Stimulated activated naive CD8-positive, alpha-beta T cell treated with anti-CD3 and anti-CD28 coated beads, Interleukin-15, amount 100 ng/mL, for 72 hours (primary cell): ENCODE data around the gene PTPRG.

ENCODE experiments used
- ATAC-seq: fragments of 150-1000 bp; cut with Tn5 transposase; 2 replicates; pipeline ENCODE4 v1.10.0; 2021; ENCODE audit warnings: mild to moderate bottlenecking, moderate library complexity
- DNase-seq, 2 donors: peaks; one replicate each; pipeline ENCODE4 v3.0.0; 2021 to 2022
- H3K27ac Mint-ChIP-seq, 2 donors: one replicate each; pipeline ENCODE4 v1.8.0; 2022; ENCODE audit warnings: mild to moderate bottlenecking in 2 of 2, mixed read lengths in 2 of 2, moderate library complexity in 2 of 2
- H3K27me3 Mint-ChIP-seq: one replicate; pipeline ENCODE4 v1.8.0; 2022; ENCODE audit warnings: mixed read lengths
- H3K4me1 Mint-ChIP-seq: one replicate; pipeline ENCODE4 v1.8.0; 2022; ENCODE audit warnings: mild to moderate bottlenecking, mixed read lengths
- H3K4me3 Mint-ChIP-seq, 2 donors: one replicate each; pipeline ENCODE4 v1.8.0; 2022; ENCODE audit warnings: mild to moderate bottlenecking in 2 of 2, mixed read lengths in 2 of 2, moderate library complexity in 1 of 2
- H3K9me3 Mint-ChIP-seq, 2 donors: one replicate each; pipeline ENCODE4 v1.8.0; 2022; ENCODE audit warnings: mixed read lengths in 2 of 2

The PTPRG gene

GRCh38 chr3:61639991-61640390 is 78.6 kb downstream of the PTPRG start:
- no peak overlapping the region for H3K27ac Mint-ChIP-seq
- no peaks in the 10 kb centered on the region for H3K9me3 Mint-ChIP-seq
- peaks cover 15% of the 10 kb centered on the region for H3K27me3 Mint-ChIP-seq
- ATAC-seq (no peak), DNase-seq (no peak)
- H3K4me3 Mint-ChIP-seq, result no peak overlapping the region
- H3K4me1 Mint-ChIP-seq, result no peaks in the 10 kb centered on the region

- Mint-ChIP-seq H3K9me3 (no peaks in the 10 kb centered on the region), H3K4me1 (no peaks in the 10 kb centered on the region), H3K27ac (no peak overlapping the region), H3K4me3 (no peak overlapping the region), H3K27me3 (peaks cover 15% of the 10 kb centered on the region)
- ATAC-seq, result no peak
- DNase-seq, result no peak
Observed at GRCh38 chr3:61645148-61645547, 83.8 kb downstream of the PTPRG start.

- no peak overlapping the region for H3K4me3 Mint-ChIP-seq
- H3K4me1 Mint-ChIP-seq, result no peaks in the 10 kb centered on the region
- H3K27me3 Mint-ChIP-seq, result peaks cover 15% of the 10 kb centered on the region
- H3K9me3 Mint-ChIP-seq, result no peaks in the 10 kb centered on the region
- no peak for ATAC-seq
- no peak for DNase-seq
- no peak overlapping the region for H3K27ac Mint-ChIP-seq
Observed at GRCh38 chr3:61646360-61646759, 85.0 kb downstream of the PTPRG start.

- no peak overlapping the region for H3K4me3 Mint-ChIP-seq
- H3K9me3 Mint-ChIP-seq, result no peaks in the 10 kb centered on the region
- ATAC-seq (no peak), DNase-seq (no peak)
- H3K27ac Mint-ChIP-seq, result no peak overlapping the region
- no peaks in the 10 kb centered on the region for H3K4me1 Mint-ChIP-seq
- H3K27me3 Mint-ChIP-seq, result peaks cover 14% of the 10 kb centered on the region
Observed at GRCh38 chr3:61646851-61647525, 85.6 kb downstream of the PTPRG start.

GRCh38 chr3:61648481-61648880 is 87.1 kb downstream of the PTPRG start:
- Mint-ChIP-seq H3K9me3 (no peaks in the 10 kb centered on the region), H3K4me3 (no peak overlapping the region), H3K27me3 (no peaks in the 10 kb centered on the region), H3K4me1 (no peaks in the 10 kb centered on the region), H3K27ac (no peak overlapping the region)
- no peak for ATAC-seq
- no peak for DNase-seq

DNA sequence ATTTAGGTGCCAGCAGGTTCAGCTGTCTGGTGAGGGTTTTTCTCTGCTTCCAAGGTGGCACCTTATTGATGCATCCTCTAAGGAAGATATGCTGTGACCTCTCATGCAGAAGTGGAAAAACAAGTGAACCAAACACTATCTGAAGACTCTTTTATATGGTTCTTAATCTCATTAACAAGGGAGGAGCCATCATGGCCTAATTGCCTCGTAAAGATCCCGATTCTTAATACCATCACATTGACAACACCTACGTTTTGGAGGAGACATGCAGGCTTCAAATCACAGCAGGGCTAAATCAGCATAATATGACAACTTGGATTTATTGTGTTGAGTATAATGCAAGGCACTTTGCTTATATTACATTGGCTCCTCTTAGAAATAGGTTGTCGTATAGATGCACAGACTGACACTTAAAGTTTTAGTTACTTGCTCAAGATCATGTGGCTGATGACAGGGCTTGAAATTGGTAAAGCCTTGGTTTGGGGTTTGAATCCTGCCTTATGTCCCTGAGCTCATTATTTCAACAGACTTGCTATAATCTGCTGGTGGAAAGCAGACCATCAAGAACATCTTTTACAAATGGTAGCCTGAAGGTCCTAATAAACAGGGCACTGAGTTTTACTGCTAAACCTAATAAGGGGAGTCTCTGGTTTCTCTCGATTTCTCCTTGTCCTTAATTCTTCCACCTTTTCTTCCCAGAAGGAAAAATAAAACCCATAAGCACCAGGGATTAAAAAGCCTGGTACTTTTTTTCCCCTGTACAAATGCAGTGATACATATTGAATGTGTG is 88.2 kb downstream of the PTPRG start:
- no peaks in the 10 kb centered on the region for H3K9me3 Mint-ChIP-seq
- no peaks in the 10 kb centered on the region for H3K4me1 Mint-ChIP-seq
- H3K4me3 Mint-ChIP-seq, result no peak overlapping the region
- no peak for ATAC-seq
- no peak overlapping the region for H3K27ac Mint-ChIP-seq
- DNase-seq, result no peak
- H3K27me3 Mint-ChIP-seq, result no peaks in the 10 kb centered on the region

GRCh38 chr3:61650276-61650675 is 88.9 kb downstream of the PTPRG start:
- H3K27me3 Mint-ChIP-seq, result no peaks in the 10 kb centered on the region
- no peak overlapping the region for H3K27ac Mint-ChIP-seq
- H3K4me1 Mint-ChIP-seq, result no peaks in the 10 kb centered on the region
- H3K4me3 Mint-ChIP-seq, result no peak overlapping the region
- ATAC-seq (no peak), DNase-seq (no peak)
- H3K9me3 Mint-ChIP-seq, result no peaks in the 10 kb centered on the region

- ATAC-seq (no peak), DNase-seq (no peak)
- no peak overlapping the region for H3K27ac Mint-ChIP-seq
- H3K9me3 Mint-ChIP-seq, result no peaks in the 10 kb centered on the region
- no peaks in the 10 kb centered on the region for H3K4me1 Mint-ChIP-seq
- no peak overlapping the region for H3K4me3 Mint-ChIP-seq
- H3K27me3 Mint-ChIP-seq, result no peaks in the 10 kb centered on the region
Observed at GRCh38 chr3:61650719-61651410, 89.5 kb downstream of the PTPRG start.

- H3K4me3 Mint-ChIP-seq, result no peak overlapping the region
- H3K27me3 Mint-ChIP-seq, result no peaks in the 10 kb centered on the region
Observed at GRCh38 chr3:61657689-61658088, 96.3 kb downstream of the PTPRG start.

GRCh38 chr3:61662861-61663260 is 101.5 kb downstream of the PTPRG start:
- DNase-seq, result no peak
- Mint-ChIP-seq H3K4me1 (no peaks in the 10 kb centered on the region), H3K4me3 (no peak overlapping the region), H3K27ac (no peak overlapping the region), H3K27me3 (no peaks in the 10 kb centered on the region), H3K9me3 (no peaks in the 10 kb centered on the region)
- ATAC-seq, result no peak

More at GRCh38 chr3:61657689-61658088, 96.3 kb downstream of the PTPRG start:
- no peak for DNase-seq
- Mint-ChIP-seq H3K27ac (no peak overlapping the region), H3K9me3 (no peaks in the 10 kb centered on the region), H3K4me1 (no peaks in the 10 kb centered on the region)
- ATAC-seq, result no peak

GRCh38 chr3:61663356-61664104 is 102.2 kb downstream of the PTPRG start:
- Mint-ChIP-seq H3K9me3 (no peaks in the 10 kb centered on the region), H3K27me3 (no peaks in the 10 kb centered on the region), H3K4me3 (no peak overlapping the region), H3K27ac (no peak overlapping the region), H3K4me1 (no peaks in the 10 kb centered on the region)
- DNase-seq (no peak), ATAC-seq (no peak)

- Mint-ChIP-seq H3K27me3 (no peaks in the 10 kb centered on the region), H3K9me3 (no peaks in the 10 kb centered on the region), H3K27ac (no peak overlapping the region), H3K4me3 (no peak overlapping the region), H3K4me1 (no peaks in the 10 kb centered on the region)
- DNase-seq, result no peak
- no peak for ATAC-seq
Observed at GRCh38 chr3:61664105-61664482, 102.7 kb downstream of the PTPRG start.

DNA sequence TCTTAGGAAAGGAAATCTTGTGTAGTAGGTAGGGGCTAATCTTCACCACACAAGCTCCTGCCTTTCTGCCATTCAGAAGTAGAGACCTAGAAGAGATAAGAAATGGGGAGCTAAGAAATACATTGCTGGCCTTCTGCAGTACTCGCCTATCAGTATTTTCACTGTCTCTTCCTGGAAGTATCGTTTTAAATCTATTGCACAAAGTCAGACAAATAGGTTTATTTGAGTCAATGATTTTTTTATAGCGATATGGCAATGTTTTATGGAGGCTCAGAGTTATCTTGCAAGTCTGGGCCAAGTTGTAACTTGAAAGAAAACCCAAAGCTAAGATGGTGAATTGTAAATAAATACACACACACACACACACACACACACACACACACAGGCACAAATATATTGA is 103.8 kb downstream of the PTPRG start:
- no peak for ATAC-seq
- Mint-ChIP-seq H3K4me3 (no peak overlapping the region), H3K27ac (no peak overlapping the region), H3K27me3 (no peaks in the 10 kb centered on the region), H3K9me3 (no peaks in the 10 kb centered on the region), H3K4me1 (no peaks in the 10 kb centered on the region)
- DNase-seq, result no peak

DNA sequence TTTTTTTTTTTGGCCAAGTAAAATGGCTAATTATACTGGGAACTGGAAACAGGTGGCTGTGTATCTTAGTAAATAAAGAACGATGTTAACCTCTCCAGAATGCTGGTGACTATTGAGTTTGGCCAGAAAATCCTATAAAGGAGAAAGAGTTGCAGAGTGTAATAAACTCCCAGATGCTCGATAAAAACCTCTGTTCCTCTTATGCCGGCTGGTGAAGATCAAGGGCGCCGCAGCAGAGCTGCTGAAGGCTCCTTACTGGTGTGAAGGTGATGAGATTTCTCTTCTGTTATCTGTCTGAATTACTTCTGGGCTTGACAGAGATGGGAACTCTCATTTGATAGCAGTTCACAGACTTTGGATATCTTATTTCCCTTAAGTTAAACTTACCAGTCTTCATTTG is 104.6 kb downstream of the PTPRG start:
- no peak for ATAC-seq
- H3K27me3 Mint-ChIP-seq, result no peaks in the 10 kb centered on the region
- no peak overlapping the region for H3K27ac Mint-ChIP-seq
- no peaks in the 10 kb centered on the region for H3K9me3 Mint-ChIP-seq
- H3K4me3 Mint-ChIP-seq, result no peak overlapping the region
- DNase-seq, result no peak
- no peaks in the 10 kb centered on the region for H3K4me1 Mint-ChIP-seq

GRCh38 chr3:61666615-61667330 is 105.4 kb downstream of the PTPRG start:
- ATAC-seq, result no peak
- Mint-ChIP-seq H3K9me3 (no peaks in the 10 kb centered on the region), H3K27me3 (no peaks in the 10 kb centered on the region), H3K4me1 (no peaks in the 10 kb centered on the region), H3K4me3 (no peak overlapping the region), H3K27ac (no peak overlapping the region)
- no peak for DNase-seq
